Measurements from ENCODE around the gene RASSF8.

- TF ChIP-seq POLR2A (IDR thresholded peaks at IDR 0.05) = no peak
- TF ChIP-seq, protein P1, sequence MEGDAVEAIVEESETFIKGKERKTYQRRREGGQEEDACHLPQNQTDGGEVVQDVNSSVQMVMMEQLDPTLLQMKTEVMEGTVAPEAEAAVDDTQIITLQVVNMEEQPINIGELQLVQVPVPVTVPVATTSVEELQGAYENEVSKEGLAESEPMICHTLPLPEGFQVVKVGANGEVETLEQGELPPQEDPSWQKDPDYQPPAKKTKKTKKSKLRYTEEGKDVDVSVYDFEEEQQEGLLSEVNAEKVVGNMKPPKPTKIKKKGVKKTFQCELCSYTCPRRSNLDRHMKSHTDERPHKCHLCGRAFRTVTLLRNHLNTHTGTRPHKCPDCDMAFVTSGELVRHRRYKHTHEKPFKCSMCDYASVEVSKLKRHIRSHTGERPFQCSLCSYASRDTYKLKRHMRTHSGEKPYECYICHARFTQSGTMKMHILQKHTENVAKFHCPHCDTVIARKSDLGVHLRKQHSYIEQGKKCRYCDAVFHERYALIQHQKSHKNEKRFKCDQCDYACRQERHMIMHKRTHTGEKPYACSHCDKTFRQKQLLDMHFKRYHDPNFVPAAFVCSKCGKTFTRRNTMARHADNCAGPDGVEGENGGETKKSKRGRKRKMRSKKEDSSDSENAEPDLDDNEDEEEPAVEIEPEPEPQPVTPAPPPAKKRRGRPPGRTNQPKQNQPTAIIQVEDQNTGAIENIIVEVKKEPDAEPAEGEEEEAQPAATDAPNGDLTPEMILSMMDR (IDR thresholded peaks at IDR 0.05) = no peak
These were observed 158.6 kb downstream of the RASSF8 start for GRCh38 chr12:26116829-26117715.

Data from heart left ventricle (tissue), 13 donors.